ENCODE measurements around the gene NT5DC3. TPM values are rescaled to one million over a fixed set of nuclear protein-coding genes. Genes with fewer than 3 reads are reported as not detected.

The NT5DC3 gene
- total RNA-seq (10 to 100 TPM; 16.1 to 25.4 TPM), polyA plus RNA-seq (ENCODE audit: insufficient read depth, low read depth, low replicate concordance) (5.7 TPM)
- long read RNA-seq, donor 1, full-length matches to known transcripts, result 1 of 1 reads
- long read RNA-seq, donor 1, partial matches to known transcripts, result 0 of 1 reads
- long read RNA-seq, donor 1, other reads (novel, unspliced or antisense), result 0 of 1 reads
- long read RNA-seq, donor 2, result 0 reads

DNA sequence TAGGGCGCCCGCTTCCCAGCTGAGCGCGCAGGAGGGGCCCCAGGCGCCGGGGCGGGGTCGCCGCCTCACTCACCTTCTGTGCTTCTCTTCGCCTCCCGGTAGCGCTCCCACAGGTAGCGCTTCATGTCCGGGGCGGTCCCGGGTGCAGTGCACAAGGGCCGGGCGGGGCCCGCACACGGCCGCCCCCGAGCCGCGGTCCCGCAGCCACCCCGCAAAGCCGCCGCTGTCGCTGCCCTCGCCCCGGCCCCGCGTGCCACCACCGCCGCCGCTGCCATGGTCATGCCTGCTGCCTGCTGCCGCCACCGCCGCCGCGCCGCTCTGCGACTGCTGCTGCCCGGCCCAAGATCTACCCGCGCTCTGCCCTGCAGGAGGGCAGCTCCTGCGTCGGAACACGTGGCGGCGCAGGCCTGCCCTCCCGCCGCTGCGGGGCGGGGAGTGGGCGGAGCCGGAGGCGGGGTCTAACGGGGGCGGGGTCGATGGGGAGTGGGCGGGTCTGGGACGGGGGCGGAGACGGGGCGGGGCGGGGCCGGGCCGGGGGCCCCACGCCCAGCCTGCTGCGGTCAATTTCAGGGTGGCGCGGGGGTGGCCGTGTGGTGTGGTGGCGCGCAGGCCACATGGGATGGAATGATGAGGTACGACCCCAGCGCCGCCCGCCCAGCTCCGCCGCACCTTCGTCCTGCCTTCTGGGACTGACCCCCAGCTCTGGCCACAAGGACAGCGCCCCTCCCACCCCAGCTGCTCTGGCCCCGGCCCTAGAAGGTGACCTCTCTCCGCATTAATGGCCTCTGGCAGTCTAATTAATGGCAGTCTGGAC is at the start of gene NT5DC3:
NT5DC3 (minus strand) TSS at position 359 of the 814 bp plus-strand sequence; CDS start at position 281, 78 bp downstream.
- intact Hi-C loops (cut with DNase I; ENCODE audit: low total_unique reads), result no loop called here
- TF ChIP-seq CTCF (IDR thresholded peaks at IDR 0.05) (no peak), POLR2A (IDR thresholded peaks at IDR 0.05) (peak; percentile 26)
- Histone ChIP-seq H3K27me3 (no peaks in the 10 kb centered on the region), H3K4me1 (peaks cover 4% of the 10 kb centered on the region), H3K27ac (peak within 1 kb of the TSS; percentile 66 to 82), H3K4me3 (peak within 1 kb of the TSS; percentile 80 to 82), H3K36me3 (ENCODE audit: low read depth, missing control alignments) (no peaks in the 10 kb centered on the region), H3K9me3 (no peaks in the 10 kb centered on the region)
- peak; percentile 85 for DNase-seq
- WGBS, 2 donors, result 0 to 1% methylated on average over 1 to 52 of the region's 86 CpGs

DNA sequence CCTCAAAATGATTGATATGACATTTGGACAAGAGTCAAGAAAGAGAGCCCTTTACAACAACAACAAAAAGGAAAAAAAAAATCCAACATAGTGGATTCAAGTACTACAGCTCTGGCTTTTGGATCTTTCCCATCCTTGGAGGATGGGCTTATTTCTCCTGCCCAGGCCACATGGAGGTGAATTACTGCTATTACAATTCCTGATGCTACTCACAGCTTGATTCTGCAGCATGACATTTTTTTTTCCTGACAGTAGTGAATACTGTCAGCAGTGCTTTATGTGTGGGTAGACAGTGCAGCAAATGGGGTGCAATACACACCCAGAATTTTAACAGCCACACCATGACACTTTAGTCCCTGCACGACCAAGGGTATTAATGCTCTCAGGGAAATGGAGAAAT is 46.7 kb upstream of the NT5DC3 start:
- Histone ChIP-seq H3K4me1 (no peaks in the 10 kb centered on the region), H3K27me3 (no peaks in the 10 kb centered on the region), H3K36me3 (ENCODE audit: low read depth, missing control alignments) (no peaks in the 10 kb centered on the region), H3K27ac (no peak overlapping the region), H3K9me3 (no peaks in the 10 kb centered on the region), H3K4me3 (no peak overlapping the region)
- DNase-seq, result no peak
- TF ChIP-seq CTCF (IDR thresholded peaks at IDR 0.05) (no peak), POLR2A (IDR thresholded peaks at IDR 0.05) (no peak)
- WGBS, 2 donors, result 79 to 81% methylated on average over 1 of the region's 1 CpG
- intact Hi-C loops (cut with DNase I; ENCODE audit: low total_unique reads), result no loop called here

GRCh38 chr12:103886195-103886797 is 45.3 kb upstream of the NT5DC3 start:
- intact Hi-C loops (cut with DNase I; ENCODE audit: low total_unique reads), result no loop called here
- no peaks in the 10 kb centered on the region for H3K36me3 ChIP-seq (ENCODE audit: low read depth, missing control alignments)
- no peak for DNase-seq
- H3K27ac ChIP-seq, result no peak overlapping the region
- no peaks in the 10 kb centered on the region for H3K9me3 ChIP-seq
- no peaks in the 10 kb centered on the region for H3K4me1 ChIP-seq
- TF ChIP-seq CTCF (IDR thresholded peaks at IDR 0.05) (no peak), POLR2A (IDR thresholded peaks at IDR 0.05) (no peak)
- no peaks in the 10 kb centered on the region for H3K27me3 ChIP-seq
- WGBS, 2 donors, result 42 to 49% methylated on average over 4 of the region's 4 CpGs
- H3K4me3 ChIP-seq, result no peak overlapping the region

DNA sequence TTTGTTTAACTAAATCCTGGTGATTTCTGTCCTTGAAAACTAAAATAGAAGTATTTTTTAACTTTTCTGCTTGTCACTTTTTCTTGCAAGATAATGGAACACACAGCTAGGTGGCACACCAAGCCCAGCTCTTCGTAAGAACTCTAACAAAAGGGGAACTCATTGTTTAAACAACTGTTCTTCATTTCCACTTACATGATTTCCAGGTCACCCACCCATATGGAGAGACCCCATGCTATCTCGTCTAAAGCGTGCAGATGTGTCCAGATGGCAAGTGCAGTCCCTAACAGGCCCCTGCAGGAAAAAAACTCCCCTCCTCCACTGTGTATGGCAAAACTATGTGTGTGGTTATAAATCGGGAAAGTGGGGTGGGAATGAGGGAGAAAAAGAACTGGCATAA is 43.3 kb upstream of the NT5DC3 start:
- 29 to 47% methylated on average over 3 to 4 of the region's 4 CpGs for WGBS, 2 donors
- TF ChIP-seq CTCF (IDR thresholded peaks at IDR 0.05) (peak; percentile 23 to 52 (median 46)), POLR2A (IDR thresholded peaks at IDR 0.05) (no peak)
- no peak overlapping the region for H3K27ac ChIP-seq
- no peaks in the 10 kb centered on the region for H3K4me1 ChIP-seq
- intact Hi-C loops (cut with DNase I; ENCODE audit: low total_unique reads), result no loop called here
- no peak overlapping the region for H3K4me3 ChIP-seq
- H3K9me3 ChIP-seq, result no peaks in the 10 kb centered on the region
- H3K36me3 ChIP-seq (ENCODE audit: low read depth, missing control alignments), result no peaks in the 10 kb centered on the region
- peak; percentile 56 for DNase-seq
- H3K27me3 ChIP-seq, result no peaks in the 10 kb centered on the region

Measured in testis (tissue), 5 donors.